CD4-positive, alpha-beta memory T cell (primary cell): ENCODE results near the gene CHST4. TPM values are rescaled to one million over a fixed set of nuclear protein-coding genes. Genes with fewer than 3 reads are reported as not detected.

Source experiments
- CTCF ChIA-PET: fragments of 350-600 bp; sonication (Branson Sonifier 250); formaldehyde crosslinking; loops from one replicate; lab custom pipeline; 2021; ENCODE audit warnings: inconsistent platforms; ENCODE audit not compliant: partially characterized antibody; lab: Charles Lee
- POLR2A ChIA-PET: fragments of 350-600 bp; sonication (Branson Sonifier 250); formaldehyde crosslinking; loops from one replicate; lab custom pipeline; 2021; ENCODE audit not compliant: partially characterized antibody; lab: Charles Lee
- DNase-seq, 5 donors: peaks; one replicate each; pipeline versions ENCODE4 v3.0.0 to v3.0.0-alpha.2; 2020 to 2022; ENCODE audit warnings: mixed read lengths in 1 of 5
- H3K27ac ChIP-seq: one replicate; pipeline ENCODE4 v1.7.0; 2013; ENCODE audit warnings: low read depth, low read length
- H3K27me3 ChIP-seq: 2 replicates; pipeline ENCODE4 v1.7.0; 2013; ENCODE audit warnings: mild to moderate bottlenecking, low read length, moderate library complexity; ENCODE audit not compliant: insufficient read depth
- H3K36me3 ChIP-seq: 2 replicates; pipeline ENCODE4 v1.7.0; 2013; ENCODE audit warnings: mild to moderate bottlenecking, low read length, moderate library complexity; ENCODE audit not compliant: insufficient read depth
- H3K4me1 ChIP-seq: 2 replicates; pipeline ENCODE4 v1.7.0; 2013; ENCODE audit warnings: mild to moderate bottlenecking, low read length, moderate library complexity; ENCODE audit not compliant: insufficient read depth
- H3K4me3 ChIP-seq, 2 donors: one replicate each; pipeline ENCODE4 v1.7.0; 2013; ENCODE audit warnings: low read length in 2 of 2, mild to moderate bottlenecking in 1 of 2
- H3K9me3 ChIP-seq, 2 donors: one replicate each; pipeline ENCODE4 v1.7.0; 2013; ENCODE audit warnings: low read length in 2 of 2, control low read depth in 1 of 2; ENCODE audit not compliant: control insufficient read depth in 1 of 2
- H3K27ac Mint-ChIP-seq, 7 donors: one replicate each; pipeline ENCODE4 v1.8.0; 2020 to 2021; ENCODE audit warnings: mixed read lengths in 7 of 7, mild to moderate bottlenecking in 6 of 7, inconsistent platforms in 3 of 7, moderate library complexity in 3 of 7
- H3K27me3 Mint-ChIP-seq, 2 donors: one replicate each; pipeline ENCODE4 v1.8.0; 2020 to 2021; ENCODE audit warnings: mixed read lengths in 2 of 2
- H3K36me3 Mint-ChIP-seq, 2 donors: one replicate each; pipeline ENCODE4 v1.8.0; 2020 to 2021; ENCODE audit warnings: mixed read lengths in 2 of 2, inconsistent platforms in 1 of 2, mild to moderate bottlenecking in 1 of 2
- H3K4me1 Mint-ChIP-seq, 4 donors: one replicate each; pipeline ENCODE4 v1.8.0; 2020 to 2021; ENCODE audit warnings: mixed read lengths in 4 of 4, mild to moderate bottlenecking in 1 of 4
- H3K4me3 Mint-ChIP-seq, 8 donors: one replicate each; pipeline ENCODE4 v1.8.0; 2020 to 2021; ENCODE audit warnings: mixed read lengths in 8 of 8, mild to moderate bottlenecking in 7 of 8, moderate library complexity in 6 of 8, inconsistent platforms in 3 of 8
- H3K9me3 Mint-ChIP-seq, 8 donors: one replicate each; pipeline ENCODE4 v1.8.0; 2020 to 2021; ENCODE audit warnings: mixed read lengths in 8 of 8, mild to moderate bottlenecking in 5 of 8, inconsistent platforms in 3 of 8, moderate library complexity in 1 of 8
- intact Hi-C: fragments of 100-400 bp; cut with micrococcal nuclease; formaldehyde crosslinking; loops from one replicate; pipeline ENCODE4 v1.15.1; 2023
- polyA plus RNA-seq, 2 donors: library from polyadenylated mRNA; unstranded; fragments of 300-500 nt; fragmentation: Illumina TruSeq; gene quantifications; one replicate each; pipeline ENCODE4 v1.2.3, GENCODE V29; 2021
- total RNA-seq, 2 experiments: library from RNA; stranded (reverse); gene quantifications; one replicate each; pipeline ENCODE4 v1.2.3, GENCODE V29; 2021

The CHST4 gene
- total and polyA plus RNA-seq, 4 experiments from 2014 or later, result not detected

DNA sequence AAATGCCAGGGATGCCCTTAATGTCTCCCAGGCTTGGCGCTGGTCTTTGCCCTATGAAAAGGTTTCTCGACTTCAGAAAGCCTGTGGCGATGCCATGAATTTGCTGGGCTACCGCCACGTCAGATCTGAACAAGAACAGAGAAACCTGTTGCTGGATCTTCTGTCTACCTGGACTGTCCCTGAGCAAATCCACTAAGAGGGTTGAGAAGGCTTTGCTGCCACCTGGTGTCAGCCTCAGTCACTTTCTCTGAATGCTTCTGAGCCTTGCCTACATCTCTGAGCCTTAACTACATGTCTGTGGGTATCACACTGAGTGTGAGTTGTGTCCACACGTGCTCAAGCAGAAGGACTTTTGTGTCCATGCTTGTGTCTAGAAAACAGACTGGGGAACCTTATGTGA is 11.4 kb downstream of the CHST4 start:
- H3K4me3 Mint-ChIP-seq, result no peak overlapping the region
- H3K27ac Mint-ChIP-seq, result no peak overlapping the region
- peaks cover 0 to 4% (median 4%) of the 10 kb centered on the region in 4 donors for H3K4me1 Mint-ChIP-seq
- H3K27me3 Mint-ChIP-seq, result peaks cover 4 to 6% of the 10 kb centered on the region in 2 donors
- ChIA-PET POLR2A (no interaction called here), CTCF (interaction anchor here (1.1 to 1.7 kb wide), 3 partner anchors 9 to 73 kb away, joined by 4 to 9 read pairs (median 4); no protein-coding TSS in a partner anchor)
- H3K27ac ChIP-seq, result no peak overlapping the region
- no peaks in the 10 kb centered on the region for H3K36me3 ChIP-seq
- H3K4me1 ChIP-seq, result no peaks in the 10 kb centered on the region
- intact Hi-C loops, result loop anchor here (1.0 kb wide), 1 partner anchor 125 kb away; no protein-coding TSS in a partner anchor
- peak in 4 of 5 donors; percentile 3 to 19 (median 8) for DNase-seq
- H3K9me3 ChIP-seq, result no peaks in the 10 kb centered on the region
- H3K36me3 Mint-ChIP-seq, result no peaks in the 10 kb centered on the region
- no peak overlapping the region for H3K4me3 ChIP-seq
- H3K9me3 Mint-ChIP-seq, result no peaks in the 10 kb centered on the region
- H3K27me3 ChIP-seq, result no peaks in the 10 kb centered on the region

DNA sequence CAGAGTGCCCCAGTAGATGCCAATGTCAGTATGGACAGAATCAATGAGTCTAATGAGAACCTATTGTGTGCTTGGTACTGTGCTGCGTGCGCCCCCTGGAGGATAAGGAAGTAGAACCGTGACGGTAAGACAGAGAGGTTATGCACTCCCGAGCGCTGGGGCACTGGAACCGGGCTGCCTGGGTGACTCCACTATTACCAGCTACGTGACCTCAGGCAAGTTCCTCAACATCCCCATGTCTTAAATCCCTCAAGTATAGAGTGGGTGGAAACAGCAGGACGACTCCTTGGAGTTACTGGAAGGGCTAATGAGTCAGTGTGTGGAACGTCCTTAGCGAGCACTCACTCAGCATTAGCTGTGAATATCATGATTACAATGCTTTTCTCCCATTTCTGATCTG is 16.2 kb downstream of the CHST4 start:
- Mint-ChIP-seq H3K36me3 (no peaks in the 10 kb centered on the region), H3K27ac (no peak overlapping the region), H3K9me3 (no peaks in the 10 kb centered on the region), H3K4me3 (peak overlapping the region in 1 of 8 donors; percentile 62), H3K27me3 (peaks cover 6 to 8% of the 10 kb centered on the region in 2 donors), H3K4me1 (peaks cover 0 to 4% (median 4%) of the 10 kb centered on the region in 4 donors)
- peak; percentile 32 to 51 (median 39) for DNase-seq
- intact Hi-C loops, result no loop called here
- Histone ChIP-seq H3K9me3 (no peaks in the 10 kb centered on the region), H3K4me1 (no peaks in the 10 kb centered on the region), H3K36me3 (no peaks in the 10 kb centered on the region), H3K27me3 (no peaks in the 10 kb centered on the region), H3K4me3 (no peak overlapping the region), H3K27ac (no peak overlapping the region)
- CTCF ChIA-PET, result interaction anchor here (0.9 to 1.8 kb wide), 3 partner anchors 13 to 23 kb away, joined by 3 to 6 read pairs (median 4); no protein-coding TSS in a partner anchor
- POLR2A ChIA-PET, result no interaction called here

DNA sequence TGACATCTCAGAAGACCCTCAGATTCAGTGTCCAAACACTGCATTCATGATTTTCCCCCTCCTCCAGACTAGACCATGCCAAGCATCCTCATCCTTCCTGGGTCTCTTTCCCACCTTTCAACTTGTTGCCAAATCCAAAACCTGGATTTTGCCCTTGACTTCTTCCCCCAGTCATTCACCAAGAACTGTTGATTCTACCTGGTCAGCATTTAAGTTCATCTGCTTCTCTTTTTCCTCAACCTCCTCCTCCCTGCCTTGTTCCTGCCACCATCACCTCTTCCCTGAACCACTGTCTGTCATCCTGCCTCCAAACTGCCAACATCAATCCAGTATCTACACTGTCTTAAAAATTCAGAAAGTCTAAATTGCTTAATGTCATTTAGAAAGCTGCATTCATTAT is 20.9 kb downstream of the CHST4 start:
- H3K27ac ChIP-seq, result no peak overlapping the region
- no peaks in the 10 kb centered on the region for H3K9me3 ChIP-seq
- DNase-seq, result no peak
- H3K4me3 ChIP-seq, result no peak overlapping the region
- ChIA-PET POLR2A (no interaction called here), CTCF (interaction anchor here (1.2 to 1.4 kb wide), 3 partner anchors 9 to 49 kb away, joined by 3 read pairs; no protein-coding TSS in a partner anchor)
- intact Hi-C loops, result no loop called here
- Mint-ChIP-seq H3K9me3 (no peaks in the 10 kb centered on the region), H3K36me3 (peaks cover 0 to 4% of the 10 kb centered on the region in 2 donors), H3K4me1 (peaks cover 0 to 4% (median 3%) of the 10 kb centered on the region in 4 donors), H3K4me3 (no peak overlapping the region), H3K27me3 (peaks cover 10 to 13% of the 10 kb centered on the region in 2 donors), H3K27ac (no peak overlapping the region)
- H3K36me3 ChIP-seq, result no peaks in the 10 kb centered on the region
- no peaks in the 10 kb centered on the region for H3K4me1 ChIP-seq
- H3K27me3 ChIP-seq, result no peaks in the 10 kb centered on the region

DNA sequence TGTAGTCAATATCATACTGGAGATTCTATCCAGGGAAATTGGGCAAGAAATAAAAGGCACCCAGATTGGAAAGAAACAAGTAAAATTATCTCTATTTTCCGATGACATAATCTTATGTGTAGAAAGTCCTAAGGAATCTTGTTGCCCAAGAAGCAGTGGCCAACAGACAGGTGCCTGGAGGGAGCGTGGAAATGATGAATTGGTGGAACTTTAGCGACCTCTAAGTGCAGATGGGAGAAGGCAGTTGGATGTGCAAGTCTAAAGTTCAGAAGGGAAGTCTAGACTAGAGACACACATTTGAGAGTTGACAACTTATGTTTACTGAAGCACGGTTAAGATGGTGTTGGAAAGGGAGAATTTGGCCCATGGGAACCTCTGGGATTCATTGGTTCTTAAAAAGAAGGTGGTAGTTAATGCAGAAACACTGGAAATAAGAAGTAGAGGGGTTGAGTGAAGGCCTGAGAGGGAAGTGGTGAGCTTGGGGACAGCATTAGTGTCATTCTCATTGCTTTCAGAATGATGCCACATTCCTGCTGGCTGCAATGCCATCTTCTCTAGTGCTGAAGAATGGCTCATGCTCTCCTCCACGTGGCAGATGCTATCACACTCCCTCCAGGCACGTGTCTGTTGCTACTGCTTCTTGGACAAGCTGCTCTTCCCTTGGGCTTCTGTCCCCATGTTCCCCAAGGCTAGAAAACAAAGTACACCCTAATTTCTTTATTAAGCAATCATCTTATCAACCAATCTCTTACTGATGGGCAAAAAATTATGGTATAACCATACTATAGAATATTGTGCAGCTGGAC is 26.7 kb downstream of the CHST4 start:
- peaks cover 5 to 10% of the 10 kb centered on the region in 2 donors for H3K27me3 Mint-ChIP-seq
- no peak overlapping the region for H3K27ac Mint-ChIP-seq

DNA sequence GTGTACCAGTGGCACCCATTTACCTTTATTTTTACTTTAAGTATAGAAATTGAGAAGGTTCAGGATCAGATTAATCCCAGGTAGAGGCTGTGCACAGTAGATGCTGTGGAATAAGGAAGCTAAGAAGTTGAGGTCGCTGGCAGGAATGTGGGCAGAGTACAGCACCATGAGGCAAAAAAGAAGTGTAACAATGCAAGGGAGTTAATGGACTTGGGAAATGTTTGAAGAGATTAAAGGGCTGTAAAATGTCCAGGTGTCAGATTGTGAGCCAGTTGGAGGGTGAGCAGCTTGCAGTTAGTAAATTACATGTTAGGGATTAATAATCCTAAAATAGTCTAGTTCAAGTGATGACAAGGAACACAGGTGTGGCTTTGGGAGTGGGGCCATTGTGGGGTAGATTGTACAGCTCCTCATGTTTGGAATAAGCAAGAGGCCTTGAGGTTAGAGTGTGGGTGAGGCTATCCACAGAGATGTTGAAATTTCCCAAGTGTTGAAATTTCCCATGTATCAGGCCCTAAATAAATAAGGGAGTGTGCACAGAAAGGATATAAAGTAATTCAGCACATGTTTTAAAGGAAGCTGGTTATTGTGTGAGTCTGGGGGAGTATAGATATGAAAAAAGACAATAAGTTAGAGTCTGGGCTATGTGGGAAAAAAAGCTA is 29.1 kb downstream of the CHST4 start:
- DNase-seq, result no peak
- Mint-ChIP-seq H3K4me1 (peaks cover 0 to 1% (median 0%) of the 10 kb centered on the region in 4 donors), H3K9me3 (no peaks in the 10 kb centered on the region), H3K36me3 (no peaks in the 10 kb centered on the region), H3K27me3 (peaks cover 2 to 3% of the 10 kb centered on the region in 2 donors), H3K4me3 (no peak overlapping the region), H3K27ac (no peak overlapping the region)
- Histone ChIP-seq H3K27me3 (no peaks in the 10 kb centered on the region), H3K36me3 (no peaks in the 10 kb centered on the region), H3K4me1 (no peaks in the 10 kb centered on the region), H3K27ac (no peak overlapping the region), H3K4me3 (no peak overlapping the region), H3K9me3 (no peaks in the 10 kb centered on the region)
- intact Hi-C loops, result no loop called here
- ChIA-PET POLR2A (no interaction called here), CTCF (interaction anchor here (1.1 to 2.6 kb wide), 4 partner anchors 8 to 56 kb away, joined by 3 to 9 read pairs (median 4); no protein-coding TSS in a partner anchor)

More for the DNA sequence above, 26.7 kb downstream of the CHST4 start:
- H3K27ac ChIP-seq, result no peak overlapping the region
- H3K36me3 ChIP-seq, result no peaks in the 10 kb centered on the region
- POLR2A ChIA-PET, result interaction anchor here (0.5 kb wide), 1 partner anchor 1028 kb away, joined by 3 read pairs; no protein-coding TSS in a partner anchor
- no peak for DNase-seq
- intact Hi-C loops, result no loop called here
- Mint-ChIP-seq H3K4me1 (peaks cover 0 to 1% (median 0%) of the 10 kb centered on the region in 4 donors), H3K9me3 (no peaks in the 10 kb centered on the region), H3K36me3 (peaks cover 0 to 4% of the 10 kb centered on the region in 2 donors), H3K4me3 (no peak overlapping the region)
- H3K4me1 ChIP-seq, result no peaks in the 10 kb centered on the region
- CTCF ChIA-PET, result interaction anchor here (1.1 to 1.5 kb wide), 4 partner anchors 13 to 140 kb away, joined by 3 to 5 read pairs (median 4); no protein-coding TSS in a partner anchor
- no peak overlapping the region for H3K4me3 ChIP-seq
- H3K27me3 ChIP-seq, result no peaks in the 10 kb centered on the region
- H3K9me3 ChIP-seq, result no peaks in the 10 kb centered on the region

DNA sequence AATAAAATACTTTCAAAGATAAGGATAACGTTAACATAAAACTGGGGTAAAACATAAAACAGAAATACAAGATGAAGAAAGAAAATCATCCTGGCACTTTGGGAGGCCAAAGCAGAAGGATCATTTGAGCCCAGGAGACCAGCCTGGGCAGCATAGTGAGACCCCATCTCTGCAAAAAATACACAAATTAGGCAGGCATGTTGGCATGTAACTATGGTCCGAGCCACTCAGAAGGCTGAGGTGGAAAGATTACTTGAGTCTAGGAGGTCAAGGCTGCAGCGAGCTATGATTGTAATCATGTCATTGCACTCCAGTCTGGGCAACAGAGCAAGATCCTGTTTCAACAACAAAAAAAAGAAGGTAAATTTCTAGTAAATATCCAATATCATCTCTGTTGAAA is 31.1 kb downstream of the CHST4 start:
- POLR2A ChIA-PET, result no interaction called here

More for the DNA sequence above, 31.1 kb downstream of the CHST4 start:
- CTCF ChIA-PET, result no interaction called here
- H3K4me3 ChIP-seq, result no peak overlapping the region
- DNase-seq, result no peak
- Mint-ChIP-seq H3K27ac (no peak overlapping the region), H3K4me1 (peaks cover 0 to 1% (median 0%) of the 10 kb centered on the region in 4 donors), H3K27me3 (peaks cover 0 to 3% of the 10 kb centered on the region in 2 donors), H3K9me3 (peaks cover 0 to 10% (median 7%) of the 10 kb centered on the region in 8 donors), H3K4me3 (no peak overlapping the region), H3K36me3 (peaks cover 0 to 5% of the 10 kb centered on the region in 2 donors)
- H3K36me3 ChIP-seq, result no peaks in the 10 kb centered on the region
- intact Hi-C loops, result no loop called here
- H3K27me3 ChIP-seq, result no peaks in the 10 kb centered on the region
- no peak overlapping the region for H3K27ac ChIP-seq
- no peaks in the 10 kb centered on the region for H3K9me3 ChIP-seq
- no peaks in the 10 kb centered on the region for H3K4me1 ChIP-seq
